ENCODE measurements around the gene PDE11A. TPM values are rescaled to one million over a fixed set of nuclear protein-coding genes. Genes with fewer than 3 reads are reported as not detected.

The PDE11A gene
- total RNA-seq (2014; rRNA removed; shearing (Covaris generic)): 0.43 and 0.66 TPM in 2 replicates

- H3K4me1 ChIP-seq: peaks cover 5% of the 10 kb centered on the region; the same call in 1 of the 2 replicates
- H3K9me3 ChIP-seq (replicated peaks): no peaks in the 10 kb centered on the region
- H3K36me3 ChIP-seq: no peaks in the 10 kb centered on the region
- H3K27ac ChIP-seq: no peak within 1 kb of the TSS
- H3K4me3 ChIP-seq: peak within 1 kb of the TSS; percentile 63
- peak; percentile 86 to 87 for DNase-seq
- H3K27me3 ChIP-seq: no peaks in the 10 kb centered on the region; the same call in none of the 2 replicates
These were observed at the start of gene PDE11A for GRCh38 chr2:178072383-178073301. PDE11A (minus strand) TSS chr2:178072777; CDS start chr2:178072437, 340 bp downstream.

DNA sequence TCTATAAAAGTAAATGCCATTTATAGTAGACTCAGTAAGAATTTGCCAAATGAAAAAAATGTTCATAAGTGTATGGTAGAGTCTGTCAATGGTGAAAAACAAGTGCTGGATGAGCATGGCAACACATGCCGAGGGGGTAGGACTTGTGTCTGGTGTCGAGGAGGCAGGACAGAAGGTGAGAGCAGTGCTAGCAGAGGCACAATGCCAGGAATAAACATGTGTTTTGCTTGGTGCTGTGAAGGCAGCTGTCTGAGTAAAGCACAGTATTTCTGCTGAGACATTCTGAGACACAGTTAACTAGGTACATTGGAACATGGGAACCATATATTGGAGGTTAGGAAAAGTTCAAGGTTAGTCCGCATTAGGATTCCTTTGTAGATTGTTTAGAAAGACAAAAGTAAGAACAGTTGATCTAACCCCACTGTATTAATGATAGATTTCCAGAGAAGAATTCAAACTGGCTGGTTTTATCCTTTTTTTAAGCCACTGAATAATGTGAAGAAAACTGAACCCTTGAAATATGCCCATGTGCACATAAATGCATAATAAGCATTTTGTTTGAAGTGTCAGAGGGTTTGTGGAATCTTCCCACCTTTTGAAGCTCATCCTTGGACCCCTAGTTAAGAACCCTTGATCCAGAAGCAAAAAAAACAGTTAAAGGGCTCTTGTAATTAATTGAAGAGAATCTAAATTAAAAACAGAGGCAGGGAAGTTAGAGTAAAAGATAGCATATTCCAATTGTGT lies 46.8 kb upstream of the PDE11A start:
- DNase-seq: no peak
- Histone ChIP-seq H3K9me3 (replicated peaks) (no peaks in the 10 kb centered on the region), H3K4me3 (no peak overlapping the region), H3K4me1 (no peaks in the 10 kb centered on the region), H3K27ac (no peak overlapping the region), H3K36me3 (no peaks in the 10 kb centered on the region), H3K27me3 (no peaks in the 10 kb centered on the region)

GRCh38 chr2:178117725-178118124 lies 45.1 kb upstream of the PDE11A start:
- no peak for DNase-seq
- H3K4me1 ChIP-seq: peaks cover 4% of the 10 kb centered on the region; the same call in 1 of the 2 replicates
- no peak overlapping the region for H3K27ac ChIP-seq
- no peaks in the 10 kb centered on the region for H3K36me3 ChIP-seq
- H3K4me3 ChIP-seq: no peak overlapping the region
- H3K9me3 ChIP-seq (replicated peaks): no peaks in the 10 kb centered on the region
- no peaks in the 10 kb centered on the region for H3K27me3 ChIP-seq

GRCh38 chr2:178115271-178115670 lies 42.7 kb upstream of the PDE11A start:
- Histone ChIP-seq H3K27me3 (no peaks in the 10 kb centered on the region), H3K9me3 (replicated peaks) (no peaks in the 10 kb centered on the region), H3K27ac (no peak overlapping the region), H3K4me1 (peaks cover 4% of the 10 kb centered on the region; the same call in 1 of the 2 replicates), H3K4me3 (no peak overlapping the region), H3K36me3 (no peaks in the 10 kb centered on the region)
- DNase-seq: no peak

DNA sequence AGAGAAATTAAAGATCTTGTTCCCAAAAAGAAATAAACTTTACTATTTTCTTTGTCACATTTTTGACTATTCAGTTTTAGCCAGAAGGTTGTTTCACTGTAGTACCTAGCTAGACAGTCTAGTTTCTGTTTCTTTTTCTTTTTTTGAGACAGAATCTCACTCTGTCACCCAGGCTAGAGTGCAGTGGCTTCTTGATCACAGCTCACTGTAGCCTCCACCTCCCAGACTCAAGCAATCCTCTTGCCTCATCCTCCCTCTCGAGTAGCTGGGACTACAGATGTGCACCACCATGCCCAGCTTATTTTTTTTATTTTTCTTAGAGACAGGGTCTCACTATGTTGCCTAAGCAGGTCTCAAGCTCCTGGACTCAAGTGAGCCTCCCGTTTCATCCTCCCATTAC lies 41.9 kb upstream of the PDE11A start:
- Histone ChIP-seq H3K27me3 (no peaks in the 10 kb centered on the region), H3K27ac (no peak overlapping the region), H3K4me3 (no peak overlapping the region), H3K36me3 (no peaks in the 10 kb centered on the region), H3K4me1 (peaks cover 7% of the 10 kb centered on the region), H3K9me3 (replicated peaks) (no peaks in the 10 kb centered on the region)
- DNase-seq: no peak

- Histone ChIP-seq H3K36me3 (no peaks in the 10 kb centered on the region), H3K4me1 (peaks cover 7% of the 10 kb centered on the region), H3K27me3 (no peaks in the 10 kb centered on the region), H3K4me3 (peak within 1 kb of the TSS; percentile 76), H3K27ac (peak within 1 kb of the TSS; percentile 6; the same call in 1 of the 2 replicates), H3K9me3 (replicated peaks) (no peaks in the 10 kb centered on the region)
- DNase-seq: peak; percentile 91 to 93
These were observed 39.9 kb upstream of the PDE11A start, which contains the start of gene RBM45 for GRCh38 chr2:178112202-178113152. RBM45 (plus strand) TSS chr2:178112437; CDS start chr2:178112547, 110 bp downstream.

- Histone ChIP-seq H3K36me3 (no peaks in the 10 kb centered on the region), H3K4me3 (peak overlapping the region; percentile 76), H3K9me3 (replicated peaks) (no peaks in the 10 kb centered on the region), H3K4me1 (peaks cover 7% of the 10 kb centered on the region), H3K27ac (no peak overlapping the region), H3K27me3 (no peaks in the 10 kb centered on the region)
- DNase-seq: no peak
These were observed 39.2 kb upstream of the PDE11A start for GRCh38 chr2:178111743-178112142.

DNA sequence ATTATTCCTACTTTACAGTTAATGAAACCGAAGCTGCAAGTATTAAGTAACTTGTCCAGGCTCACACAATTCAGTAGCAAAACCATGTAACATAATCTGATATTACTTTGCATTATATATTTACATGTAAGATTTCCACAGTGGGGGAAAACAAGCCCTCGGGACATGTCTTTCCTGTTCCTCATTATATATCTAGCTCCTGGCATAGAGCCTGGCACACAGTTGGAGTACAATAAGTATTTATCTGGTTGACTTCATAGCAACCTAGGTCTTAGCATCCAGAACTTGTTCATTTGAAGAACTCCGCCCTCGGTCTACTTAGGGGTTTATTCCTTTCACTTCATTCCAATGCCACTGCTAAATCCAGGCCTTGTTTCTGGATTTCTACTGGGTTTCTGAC lies 38.1 kb upstream of the PDE11A start:
- Histone ChIP-seq H3K4me1 (peaks cover 7% of the 10 kb centered on the region), H3K4me3 (no peak overlapping the region), H3K9me3 (replicated peaks) (no peaks in the 10 kb centered on the region), H3K36me3 (no peaks in the 10 kb centered on the region), H3K27ac (no peak overlapping the region), H3K27me3 (no peaks in the 10 kb centered on the region)
- peak in 1 of 2 experiments; percentile 8 for DNase-seq

DNA sequence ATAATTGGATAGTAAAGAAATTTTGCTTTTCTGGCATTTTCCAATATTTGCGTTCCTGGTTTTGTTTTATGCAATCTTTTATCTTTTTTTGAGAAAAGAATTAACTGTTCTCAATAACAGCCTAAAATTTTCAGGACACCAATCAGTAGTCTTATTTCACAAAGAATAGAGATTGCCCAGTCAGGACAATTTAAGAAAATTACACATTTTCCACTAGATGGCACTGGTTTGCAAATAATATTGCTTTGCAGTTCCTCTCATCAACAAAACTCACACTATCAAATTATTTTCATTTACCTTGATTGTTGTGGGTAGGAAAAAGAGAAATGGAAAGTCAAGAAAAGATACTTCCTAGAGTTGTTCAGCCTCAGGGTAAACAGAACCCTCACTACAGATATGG lies 37.2 kb upstream of the PDE11A start:
- Histone ChIP-seq H3K27ac (no peak overlapping the region), H3K36me3 (no peaks in the 10 kb centered on the region), H3K4me3 (no peak overlapping the region), H3K9me3 (replicated peaks) (no peaks in the 10 kb centered on the region), H3K4me1 (peaks cover 7% of the 10 kb centered on the region), H3K27me3 (no peaks in the 10 kb centered on the region)
- DNase-seq: peak in 1 of 2 experiments; percentile 67

DNA sequence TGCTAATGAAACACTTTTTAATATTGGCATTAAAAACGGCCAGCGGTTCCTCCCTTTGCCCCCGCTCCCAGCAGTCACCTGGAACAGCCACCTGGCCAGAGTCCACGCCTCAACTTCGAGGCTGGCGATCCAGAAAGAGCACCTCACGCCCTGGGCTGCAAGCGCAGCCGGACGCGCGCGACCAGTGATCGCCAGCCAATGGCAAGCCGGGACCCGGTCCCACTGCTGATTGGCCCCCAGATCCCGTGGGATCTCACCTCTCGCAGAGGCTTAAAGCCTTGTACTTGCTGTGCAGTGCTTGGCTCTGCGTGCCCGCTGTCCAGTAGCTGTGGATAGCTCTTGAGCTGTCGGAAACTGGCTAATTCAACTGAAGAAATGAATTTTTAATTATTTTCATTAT lies 35.6 kb upstream of the PDE11A start:
- peaks cover 3% of the 10 kb centered on the region for H3K4me1 ChIP-seq
- no peak overlapping the region for H3K27ac ChIP-seq
- no peaks in the 10 kb centered on the region for H3K36me3 ChIP-seq
- H3K27me3 ChIP-seq: 0 out of 2 replicates have a peak, but pooled peaks cover under 1% of the 10 kb centered on the region
- no peaks in the 10 kb centered on the region for H3K9me3 ChIP-seq (replicated peaks)
- DNase-seq: no peak
- H3K4me3 ChIP-seq: no peak overlapping the region

DNA sequence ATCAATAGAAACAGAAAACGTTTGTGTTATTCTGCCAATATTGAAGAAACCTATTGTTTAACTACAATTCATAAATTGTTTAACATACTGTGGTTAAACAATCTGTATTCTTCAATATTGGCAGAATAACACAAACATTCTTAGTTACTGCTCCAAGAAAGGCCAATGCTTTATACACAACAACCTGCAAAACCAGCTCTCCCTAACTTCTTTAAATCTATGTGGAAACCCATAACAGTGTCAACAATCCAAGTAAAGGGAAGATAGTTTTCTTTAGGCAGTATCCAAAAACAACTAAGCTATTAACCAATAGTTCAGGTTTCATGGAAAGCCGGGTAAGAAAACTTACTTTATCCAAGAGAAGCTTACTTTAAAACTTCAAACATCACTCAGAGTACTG lies 33.5 kb upstream of the PDE11A start:
- DNase-seq: no peak
- no peaks in the 10 kb centered on the region for H3K9me3 ChIP-seq (replicated peaks)
- peaks cover 3% of the 10 kb centered on the region; the same call in 1 of the 2 replicates for H3K4me1 ChIP-seq
- H3K4me3 ChIP-seq: no peak overlapping the region
- no peak overlapping the region for H3K27ac ChIP-seq
- no peaks in the 10 kb centered on the region for H3K36me3 ChIP-seq
- H3K27me3 ChIP-seq: 0 out of 2 replicates have a peak, but pooled peaks cover 5% of the 10 kb centered on the region

- 0 out of 2 replicates have a peak, but pooled peaks cover 5% of the 10 kb centered on the region for H3K27me3 ChIP-seq
These were observed 33.0 kb upstream of the PDE11A start for GRCh38 chr2:178105566-178105965.

GRCh38 chr2:178101321-178102079 lies 28.9 kb upstream of the PDE11A start:
- Histone ChIP-seq H3K36me3 (no peaks in the 10 kb centered on the region), H3K27ac (no peak overlapping the region), H3K4me3 (no peak overlapping the region), H3K27me3 (0 out of 2 replicates have a peak, but pooled peaks cover 5% of the 10 kb centered on the region), H3K4me1 (no peaks in the 10 kb centered on the region), H3K9me3 (replicated peaks) (peaks cover 4% of the 10 kb centered on the region; the same call in 1 of the 2 replicates)
- DNase-seq: no peak

More at GRCh38 chr2:178105566-178105965, 33.0 kb upstream of the PDE11A start:
- no peaks in the 10 kb centered on the region for H3K9me3 ChIP-seq (replicated peaks)
- DNase-seq: no peak
- H3K4me1 ChIP-seq: peaks cover 3% of the 10 kb centered on the region; the same call in 1 of the 2 replicates
- no peak overlapping the region for H3K4me3 ChIP-seq
- no peak overlapping the region for H3K27ac ChIP-seq
- H3K36me3 ChIP-seq: no peaks in the 10 kb centered on the region
